ENCODE measurements around the gene ZNF653.

The ZNF653 gene

DNA sequence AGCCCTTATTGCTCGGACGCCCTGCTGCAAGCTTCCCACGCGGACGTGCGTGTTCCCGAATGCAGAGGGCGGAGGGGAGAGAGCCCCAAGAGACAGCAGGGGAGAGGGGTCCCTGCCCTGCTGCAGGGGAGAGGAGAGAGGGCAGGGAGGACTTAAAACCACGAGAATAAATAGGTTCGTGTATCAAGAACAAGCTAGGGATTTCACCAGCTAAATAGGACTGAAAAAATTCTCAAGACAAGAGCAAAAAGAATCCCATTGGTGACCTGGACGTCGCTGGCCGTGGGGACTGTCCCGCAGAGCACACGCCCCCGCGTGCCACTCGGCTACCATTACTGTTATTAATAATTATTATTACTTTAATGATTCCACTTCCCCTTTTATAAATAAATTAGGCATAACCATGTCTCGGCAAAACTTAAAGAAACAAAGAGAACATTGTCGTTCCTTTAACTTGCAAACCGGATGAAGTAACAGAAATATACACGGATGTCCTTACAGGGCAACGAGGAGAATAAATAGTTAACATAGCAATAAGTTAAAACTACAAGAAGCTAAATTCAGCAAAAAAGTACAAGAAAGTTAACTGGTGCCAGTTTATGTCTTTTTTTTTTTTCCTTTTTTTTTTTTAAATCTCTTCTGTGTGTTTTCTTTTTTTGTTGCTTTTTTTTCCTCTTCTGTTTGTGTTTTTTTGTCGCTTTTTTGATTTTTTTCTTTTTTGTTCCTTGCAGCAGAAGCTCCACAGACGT is 53.6 kb downstream of the ZNF653 start:
- TF ChIP-seq, protein P1, sequence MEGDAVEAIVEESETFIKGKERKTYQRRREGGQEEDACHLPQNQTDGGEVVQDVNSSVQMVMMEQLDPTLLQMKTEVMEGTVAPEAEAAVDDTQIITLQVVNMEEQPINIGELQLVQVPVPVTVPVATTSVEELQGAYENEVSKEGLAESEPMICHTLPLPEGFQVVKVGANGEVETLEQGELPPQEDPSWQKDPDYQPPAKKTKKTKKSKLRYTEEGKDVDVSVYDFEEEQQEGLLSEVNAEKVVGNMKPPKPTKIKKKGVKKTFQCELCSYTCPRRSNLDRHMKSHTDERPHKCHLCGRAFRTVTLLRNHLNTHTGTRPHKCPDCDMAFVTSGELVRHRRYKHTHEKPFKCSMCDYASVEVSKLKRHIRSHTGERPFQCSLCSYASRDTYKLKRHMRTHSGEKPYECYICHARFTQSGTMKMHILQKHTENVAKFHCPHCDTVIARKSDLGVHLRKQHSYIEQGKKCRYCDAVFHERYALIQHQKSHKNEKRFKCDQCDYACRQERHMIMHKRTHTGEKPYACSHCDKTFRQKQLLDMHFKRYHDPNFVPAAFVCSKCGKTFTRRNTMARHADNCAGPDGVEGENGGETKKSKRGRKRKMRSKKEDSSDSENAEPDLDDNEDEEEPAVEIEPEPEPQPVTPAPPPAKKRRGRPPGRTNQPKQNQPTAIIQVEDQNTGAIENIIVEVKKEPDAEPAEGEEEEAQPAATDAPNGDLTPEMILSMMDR (conservative IDR thresholded peaks at IDR 0.05; ENCODE audit: low read depth, low read length): no peak
- H3K4me3 ChIP-seq (ENCODE audit: low read length): no peak overlapping the region
- DNase-seq (ENCODE audit: low read depth): no peak

DNA sequence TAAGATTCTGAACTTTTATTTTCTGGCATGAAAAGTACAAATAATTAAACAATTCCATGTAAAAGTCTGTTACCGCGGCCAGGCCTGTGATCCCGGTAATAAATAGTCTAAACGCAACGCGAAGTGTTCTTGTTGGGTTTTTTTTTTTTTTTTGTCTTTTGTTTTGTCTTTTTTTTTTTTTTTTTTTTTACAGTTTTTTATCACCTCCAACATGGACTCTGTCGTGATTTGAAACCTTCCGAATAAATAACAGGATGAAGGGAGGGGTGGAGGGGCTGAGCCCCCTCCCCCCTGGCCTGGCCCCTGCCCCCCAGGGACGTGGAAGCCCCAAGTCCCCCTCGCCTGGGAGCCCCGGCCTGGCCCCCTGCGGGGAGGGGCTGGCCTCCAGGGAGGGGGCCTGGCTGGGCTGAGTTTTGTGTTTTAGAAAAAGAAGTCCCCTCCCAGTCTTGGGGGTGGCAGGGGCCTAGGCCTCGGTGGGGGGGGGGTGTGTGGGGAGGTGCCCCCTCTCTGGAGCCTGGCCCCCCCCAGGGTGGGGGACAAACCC is 54.2 kb downstream of the ZNF653 start:
- no peak overlapping the region for H3K4me3 ChIP-seq (ENCODE audit: low read length)
- TF ChIP-seq, protein P1 (conservative IDR thresholded peaks at IDR 0.05; ENCODE audit: low read depth, low read length): no peak
- no peak for DNase-seq (ENCODE audit: low read depth)

DNA sequence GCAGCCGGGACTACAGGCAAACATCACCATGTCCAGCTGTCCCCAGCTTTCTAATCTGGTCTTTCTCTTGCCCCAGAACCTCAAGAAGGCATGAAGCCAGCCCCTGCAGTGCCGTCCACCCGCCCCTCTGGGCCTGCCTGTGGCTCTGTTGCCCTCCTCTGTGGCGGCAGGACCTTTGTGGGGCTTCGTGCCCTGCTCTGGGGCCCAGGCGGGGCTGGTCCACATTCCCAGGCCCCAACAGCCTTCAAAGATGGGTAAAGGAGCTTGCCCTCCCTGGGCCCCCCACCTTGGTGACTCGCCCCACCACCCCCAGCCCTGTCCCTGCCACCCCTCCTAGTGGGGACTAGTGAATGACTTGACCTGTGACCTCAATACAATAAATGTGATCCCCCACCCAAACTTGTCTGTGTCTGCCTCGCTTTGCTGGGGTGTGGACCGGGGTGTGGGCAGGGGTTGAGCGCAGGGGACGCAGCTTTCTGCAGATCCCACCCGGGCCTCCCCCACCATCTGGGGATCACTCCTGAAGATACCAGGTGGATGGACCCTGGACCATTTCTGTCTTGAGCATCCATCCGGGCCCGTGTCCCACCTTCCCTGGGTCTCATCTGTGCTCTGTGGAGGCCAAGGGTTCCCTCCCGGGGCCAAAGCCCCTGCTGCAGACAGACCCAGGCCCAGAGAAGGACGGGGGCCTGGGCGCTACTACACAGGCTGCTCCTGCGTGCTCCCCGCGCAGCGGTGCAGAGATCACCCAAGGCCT is 54.9 kb downstream of the ZNF653 start:
- H3K4me3 ChIP-seq (ENCODE audit: low read length): no peak overlapping the region
- TF ChIP-seq, protein P1 (conservative IDR thresholded peaks at IDR 0.05; ENCODE audit: low read depth, low read length): no peak
- no peak for DNase-seq (ENCODE audit: low read depth)

DNA sequence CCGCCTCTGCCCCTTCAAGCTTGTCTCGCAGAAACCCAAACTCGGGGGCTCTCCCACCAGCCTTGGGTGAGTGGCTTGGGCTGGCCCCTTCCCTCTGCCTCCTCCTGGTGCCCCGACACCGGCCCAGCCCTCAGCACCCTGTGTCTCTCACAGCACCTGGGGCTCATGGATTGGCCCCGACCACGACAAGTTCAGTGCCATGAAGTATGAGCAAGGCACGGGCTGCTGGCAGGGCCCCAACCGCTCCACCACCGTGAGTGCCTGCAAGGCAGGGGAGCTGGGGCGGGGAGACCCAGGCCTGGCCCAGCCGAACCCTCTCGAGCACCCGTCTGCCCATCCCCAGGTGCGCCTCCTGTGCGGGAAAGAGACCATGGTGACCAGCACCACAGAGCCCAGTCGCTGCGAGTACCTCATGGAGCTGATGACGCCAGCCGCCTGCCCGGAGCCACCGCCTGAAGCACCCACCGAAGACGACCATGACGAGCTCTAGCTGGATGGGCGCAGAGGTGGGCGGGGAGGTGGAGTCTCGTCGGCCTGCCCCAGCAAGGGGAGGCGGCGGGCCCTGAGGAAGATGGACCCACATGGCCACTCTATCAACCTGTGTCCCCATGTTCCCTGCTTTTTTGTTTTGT is 56.6 kb downstream of the ZNF653 start:
- TF ChIP-seq, protein P1 (conservative IDR thresholded peaks at IDR 0.05; ENCODE audit: low read depth, low read length): no peak
- no peak for DNase-seq (ENCODE audit: low read depth)
- H3K4me3 ChIP-seq (ENCODE audit: low read length): no peak overlapping the region

DNA sequence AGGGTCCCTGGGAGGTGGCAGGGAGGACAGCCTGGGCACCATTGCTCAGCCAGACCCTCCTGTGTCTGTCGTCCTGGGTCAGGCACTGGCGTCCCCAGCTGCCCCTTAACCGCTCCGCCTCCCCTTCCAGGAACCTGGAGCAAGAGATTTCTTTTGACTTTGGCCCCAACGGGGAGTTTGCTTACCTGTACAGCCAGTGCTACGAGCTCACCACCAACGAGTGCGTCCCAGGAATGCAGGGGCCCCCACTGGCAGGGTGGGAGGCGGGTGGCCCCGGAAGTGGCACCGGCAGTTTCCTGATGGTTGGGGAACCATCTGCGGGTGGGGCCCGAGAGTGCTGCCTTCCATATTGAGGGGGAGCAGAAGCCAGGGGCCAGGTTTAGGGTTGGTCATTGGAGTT is 57.2 kb downstream of the ZNF653 start:
- no peak for DNase-seq (ENCODE audit: low read depth)
- H3K4me3 ChIP-seq (ENCODE audit: low read length): no peak overlapping the region
- TF ChIP-seq, protein P1 (conservative IDR thresholded peaks at IDR 0.05; ENCODE audit: low read depth, low read length): no peak

DNA sequence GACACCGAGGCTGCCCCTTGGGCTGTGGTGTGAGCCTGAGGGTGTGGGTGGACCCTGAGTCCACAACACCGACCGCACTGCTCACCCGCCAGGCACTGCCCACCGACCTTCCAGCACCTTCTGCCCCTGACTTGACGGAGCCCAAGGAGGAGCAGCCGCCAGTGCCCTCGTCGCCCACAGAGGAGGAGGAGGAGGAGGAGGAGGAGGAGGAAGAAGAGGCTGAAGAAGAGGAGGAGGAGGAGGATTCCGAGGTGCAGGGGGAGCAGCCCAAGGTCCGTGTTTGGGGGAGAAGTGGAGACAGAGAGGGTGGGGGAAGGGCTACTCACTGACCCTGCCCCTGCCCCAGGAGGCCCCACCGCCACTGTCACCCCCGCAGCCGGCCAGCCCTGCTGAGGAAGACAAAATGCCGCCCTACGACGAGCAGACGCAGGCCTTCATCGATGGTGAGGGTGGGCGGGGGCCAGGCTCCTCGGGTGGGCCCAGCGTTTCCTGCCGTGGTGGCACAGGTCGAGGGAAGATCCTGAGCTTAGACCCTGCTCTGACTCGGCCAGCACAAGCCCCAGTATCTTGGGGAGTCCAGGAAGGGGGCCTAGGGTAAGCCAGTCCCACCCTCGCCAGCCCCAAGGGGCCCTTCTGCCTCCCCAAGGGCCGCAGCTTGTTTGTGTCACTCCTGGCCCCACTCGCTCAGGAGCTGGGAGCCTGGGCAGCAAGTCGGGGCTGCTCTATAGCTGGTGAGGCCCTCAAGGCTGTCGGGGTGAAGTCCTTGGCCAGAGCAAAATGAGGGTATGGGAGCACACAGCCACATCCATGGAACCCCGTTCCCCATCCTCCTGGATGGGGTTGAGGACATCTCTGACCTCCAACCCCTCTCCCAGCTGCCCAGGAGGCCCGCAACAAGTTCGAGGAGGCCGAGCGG is 58.0 kb downstream of the ZNF653 start:
- TF ChIP-seq, protein P1 (conservative IDR thresholded peaks at IDR 0.05; ENCODE audit: low read depth, low read length): no peak
- no peak for DNase-seq (ENCODE audit: low read depth)
- H3K4me3 ChIP-seq (ENCODE audit: low read length): no peak overlapping the region
